ENCODE results near the gene HENMT1.
"Not testable (repeated sequence)": the region's sequence is repeated elsewhere in the genome, so short reads cannot be mapped to it uniquely, and the experiment has no call there.

HENMT1 gene

GRCh38 chr1:108691128-108691941, 30.4 kb upstream of the HENMT1 start:
- DNase-seq (ENCODE audit: extremely low spot score) = no peak
- POLR2A ChIA-PET = interaction anchor here (0.6 to 1.1 kb wide), 3 partner anchors 9 to 126 kb away, joined by 3 to 5 read pairs (median 3); partner anchors contain the start of gene HENMT1
- CTCF ChIA-PET = interaction anchor here (1.0 to 3.2 kb wide), 8 partner anchors 10 to 179 kb away, joined by 3 to 15 read pairs (median 6); partner anchors contain the start of gene EEIG2
- TF ChIP-seq, protein P1, sequence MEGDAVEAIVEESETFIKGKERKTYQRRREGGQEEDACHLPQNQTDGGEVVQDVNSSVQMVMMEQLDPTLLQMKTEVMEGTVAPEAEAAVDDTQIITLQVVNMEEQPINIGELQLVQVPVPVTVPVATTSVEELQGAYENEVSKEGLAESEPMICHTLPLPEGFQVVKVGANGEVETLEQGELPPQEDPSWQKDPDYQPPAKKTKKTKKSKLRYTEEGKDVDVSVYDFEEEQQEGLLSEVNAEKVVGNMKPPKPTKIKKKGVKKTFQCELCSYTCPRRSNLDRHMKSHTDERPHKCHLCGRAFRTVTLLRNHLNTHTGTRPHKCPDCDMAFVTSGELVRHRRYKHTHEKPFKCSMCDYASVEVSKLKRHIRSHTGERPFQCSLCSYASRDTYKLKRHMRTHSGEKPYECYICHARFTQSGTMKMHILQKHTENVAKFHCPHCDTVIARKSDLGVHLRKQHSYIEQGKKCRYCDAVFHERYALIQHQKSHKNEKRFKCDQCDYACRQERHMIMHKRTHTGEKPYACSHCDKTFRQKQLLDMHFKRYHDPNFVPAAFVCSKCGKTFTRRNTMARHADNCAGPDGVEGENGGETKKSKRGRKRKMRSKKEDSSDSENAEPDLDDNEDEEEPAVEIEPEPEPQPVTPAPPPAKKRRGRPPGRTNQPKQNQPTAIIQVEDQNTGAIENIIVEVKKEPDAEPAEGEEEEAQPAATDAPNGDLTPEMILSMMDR (IDR thresholded peaks at IDR 0.05; ENCODE audit: control extremely low read depth, extremely low read depth, low read depth, missing control alignments) = no peak

DNA sequence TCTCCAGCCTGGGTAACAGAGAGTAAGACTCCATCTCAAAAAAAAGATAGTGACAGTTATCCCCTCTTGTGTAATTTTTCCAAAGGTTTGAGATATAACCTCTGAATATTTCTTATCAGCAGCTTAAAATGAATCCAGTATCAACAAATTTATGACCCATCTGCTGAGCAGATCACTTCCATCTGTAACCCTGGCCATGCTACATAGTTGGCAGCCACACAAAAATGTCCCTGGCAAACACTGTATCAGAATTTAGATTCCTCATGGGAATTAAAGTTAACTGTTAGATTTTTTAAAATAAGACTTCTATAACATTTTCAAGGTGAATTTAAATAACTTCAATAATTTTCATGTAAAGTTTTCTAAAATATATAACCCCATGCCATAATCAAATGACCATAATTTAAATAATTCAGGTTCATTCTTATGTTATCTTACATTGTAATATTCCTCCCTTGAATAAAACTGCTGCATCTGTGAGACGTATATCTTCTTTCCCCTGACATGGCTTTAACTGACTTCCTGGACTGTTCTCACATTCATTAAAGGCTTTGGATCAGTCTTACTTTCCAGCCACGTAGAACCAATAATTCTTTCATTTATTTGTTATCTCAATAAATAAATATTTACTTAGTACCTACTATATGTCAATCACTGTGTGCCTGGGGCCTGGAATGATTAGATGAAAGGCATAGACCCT, 25.9 kb upstream of the HENMT1 start:
- CTCF ChIA-PET = no interaction called here
- DNase-seq (ENCODE audit: extremely low spot score) = no peak
- POLR2A ChIA-PET = no interaction called here
- TF ChIP-seq, protein P1 (IDR thresholded peaks at IDR 0.05; ENCODE audit: control extremely low read depth, extremely low read depth, low read depth, missing control alignments) = no peak

DNA sequence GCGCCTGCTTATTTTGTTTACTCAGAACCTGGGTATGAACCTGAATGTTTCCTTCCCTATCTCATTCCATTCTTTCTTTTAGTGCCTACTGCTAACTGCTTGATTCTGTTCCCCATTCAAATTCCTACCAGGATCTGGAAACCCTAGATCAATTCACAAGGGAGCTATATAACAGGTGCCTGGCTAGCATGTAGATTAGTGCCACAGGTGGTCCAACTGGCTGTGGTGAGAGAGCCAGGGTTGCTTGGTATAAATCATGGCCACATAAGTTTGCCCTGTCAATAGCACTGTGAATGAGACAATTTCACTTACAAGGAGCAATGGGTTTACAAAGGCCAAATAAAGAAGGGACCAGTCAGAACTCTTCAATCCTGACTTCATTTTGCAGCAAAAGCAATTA, 24.6 kb upstream of the HENMT1 start:
- no peak for DNase-seq (ENCODE audit: extremely low spot score)
- ChIA-PET CTCF (interaction anchor here (0.8 kb wide), 1 partner anchor 16 kb away, joined by 4 read pairs; no protein-coding TSS in a partner anchor), POLR2A (no interaction called here)
- TF ChIP-seq, protein P1 (IDR thresholded peaks at IDR 0.05; ENCODE audit: control extremely low read depth, extremely low read depth, low read depth, missing control alignments) = no peak

DNA sequence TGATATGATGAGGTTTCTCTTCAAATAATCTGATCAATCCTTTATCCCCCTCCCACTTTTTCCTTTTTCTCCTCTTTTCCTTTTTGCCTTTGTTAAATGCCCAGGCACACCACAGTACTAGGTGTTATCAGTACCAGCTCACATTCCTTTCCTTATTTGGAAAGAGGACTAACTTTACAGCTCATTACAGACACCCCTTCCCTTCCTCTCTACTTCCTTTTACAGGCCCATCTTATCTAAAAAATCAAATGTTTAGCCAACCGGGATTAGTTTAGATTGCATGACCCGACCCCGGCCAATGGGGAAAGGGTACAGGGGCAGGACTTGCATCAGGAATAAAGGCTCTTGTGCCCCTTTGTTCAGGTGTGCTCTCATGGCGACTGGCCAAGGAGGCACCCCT, 20.8 kb upstream of the HENMT1 start:
- DNase-seq (ENCODE audit: extremely low spot score); POLR2A ChIA-PET: not testable (repeated sequence)
- CTCF ChIA-PET = interaction anchor here (1.5 to 1.9 kb wide), 2 partner anchors 10 to 21 kb away, joined by 3 to 6 read pairs; partner anchors contain the start of genes HENMT1 and PRPF38B

DNA sequence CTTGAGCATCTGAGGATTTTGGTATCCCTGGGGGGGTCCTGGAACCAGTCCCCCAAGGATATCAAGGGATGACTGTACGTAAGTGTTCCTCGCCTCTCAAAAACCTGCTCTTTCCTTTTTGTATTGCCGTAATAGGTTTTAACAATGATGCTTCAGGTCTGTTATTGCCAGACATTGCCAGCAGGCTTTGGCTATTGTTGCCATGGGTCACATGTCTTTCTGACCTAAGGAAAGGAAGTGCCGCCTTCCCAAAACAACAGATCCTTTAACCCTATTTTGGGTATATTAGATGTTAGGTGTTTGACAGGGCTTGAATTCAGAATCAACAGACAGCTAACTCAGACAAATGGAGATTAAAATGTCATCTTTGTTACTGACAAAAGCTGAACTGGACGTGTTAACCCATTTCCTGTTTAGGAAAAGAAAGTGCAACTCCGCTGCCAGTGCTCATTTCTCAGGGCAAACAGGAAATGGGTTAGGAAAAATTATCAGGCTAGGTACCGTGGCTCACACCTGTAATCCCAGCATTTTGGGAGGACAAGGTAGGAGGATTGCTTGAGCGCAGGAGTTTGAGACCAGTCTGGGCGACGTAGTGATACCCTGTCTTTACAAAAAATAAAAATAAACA, 18.8 kb upstream of the HENMT1 start:
- ChIA-PET POLR2A (no interaction called here), CTCF (interaction anchor here (1.1 to 3.3 kb wide), 3 partner anchors 8 to 30 kb away, joined by 3 to 11 read pairs (median 3); partner anchors contain the start of gene PRPF38B)
- TF ChIP-seq, protein P1 (IDR thresholded peaks at IDR 0.05; ENCODE audit: control extremely low read depth, extremely low read depth, low read depth, missing control alignments) = no peak
- no peak for DNase-seq (ENCODE audit: extremely low spot score)

- ChIA-PET POLR2A (no interaction called here), CTCF (interaction anchor here (1.0 to 3.3 kb wide), 3 partner anchors 11 to 34 kb away, joined by 3 to 11 read pairs (median 3); partner anchors contain the start of genes FNDC7 and PRPF38B)
- no peak for DNase-seq (ENCODE audit: extremely low spot score)
- TF ChIP-seq, protein P1 (IDR thresholded peaks at IDR 0.05; ENCODE audit: control extremely low read depth, extremely low read depth, low read depth, missing control alignments) = no peak
These were observed 17.8 kb upstream of the HENMT1 start for GRCh38 chr1:108678706-108679105.
